Measurements from ENCODE around the gene TTLL11.

GRCh38 chr9:121825031-121825691, 267.9 kb downstream of the TTLL11 start:
- TF ChIP-seq RAD21 (IDR thresholded peaks at IDR 0.05 in 1 of 2, conservative IDR thresholded peaks at IDR 0.05 in 1 of 2; ENCODE audit: low read depth in 2 of 2, low read length in 2 of 2) = no peak
- TF ChIP-seq RFX5 (IDR thresholded peaks at IDR 0.05; ENCODE audit: borderline replicate concordance, low read depth, low read length) = no peak
- TF ChIP-seq SIN3A (conservative IDR thresholded peaks at IDR 0.05 in 1 of 2, IDR thresholded peaks at IDR 0.05 in 1 of 2; ENCODE audit: low read depth in 1 of 2, low read length in 2 of 2) = no peak
- no peak for TF ChIP-seq CTCF (IDR thresholded peaks at IDR 0.05; ENCODE audit: control extremely low read depth in 1 of 3, insufficient read depth in 1 of 3, low read depth in 1 of 3, low read length in 3 of 3)
- no peak for TF ChIP-seq POLR2A (IDR thresholded peaks at IDR 0.05; ENCODE audit: control extremely low read depth in 1 of 2, low read depth in 2 of 2, low read length in 2 of 2)
- no peak for TF ChIP-seq TAF1 (IDR thresholded peaks at IDR 0.05; ENCODE audit: low read depth, low read length)
- TF ChIP-seq PHF8 (conservative IDR thresholded peaks at IDR 0.05; ENCODE audit: low read depth, low read length) = no peak
- TF ChIP-seq TBP (IDR thresholded peaks at IDR 0.05; ENCODE audit: low read depth, low read length) = no peak
- TF ChIP-seq CHD2 (IDR thresholded peaks at IDR 0.05; ENCODE audit: low read length) = no peak
- no peak for TF ChIP-seq SIX5 (IDR thresholded peaks at IDR 0.05; ENCODE audit: low read depth, low read length)
- TF ChIP-seq EZH2 (IDR thresholded peaks at IDR 0.05; ENCODE audit: low read depth, low read length, severe bottlenecking) = no peak
- TF ChIP-seq POU5F1 (IDR thresholded peaks at IDR 0.05; ENCODE audit: low read depth, low read length) = no peak
- TF ChIP-seq EGR1 (IDR thresholded peaks at IDR 0.05; ENCODE audit: borderline replicate concordance, low read depth, low read length) = no peak
- TF ChIP-seq SP1 (IDR thresholded peaks at IDR 0.05; ENCODE audit: low read depth, low read length) = no peak

Measured in H1 (cell line).